DOHH2 (cell line): ENCODE measurements around the gene ZNF219.

ENCODE experiments used
- H3F3A ChIP-seq: fragments of 200-600 bp; sonication (generic), shearing (Covaris generic); 2 replicates; pipeline ENCODE4 v1.6.0; 2016; ENCODE audit warnings: antibody characterized with exemption, mild to moderate bottlenecking; ENCODE audit not compliant: control insufficient read depth, insufficient read depth
- H3K27ac ChIP-seq: fragments of 200-600 bp; sonication (generic); 2 replicates; pipeline ENCODE4 v1.5.1; 2014; ENCODE audit warnings: low read depth, mild to moderate bottlenecking, low read length, moderate library complexity
- H3K27me3 ChIP-seq: fragments of 200-600 bp; sonication (generic); 2 replicates; pipeline ENCODE4 v1.6.1; 2014; ENCODE audit warnings: mild to moderate bottlenecking, low read length, mixed read lengths; ENCODE audit not compliant: control insufficient read depth
- H3K36me3 ChIP-seq: fragments of 200-600 bp; sonication (generic); 2 replicates; pipeline ENCODE4 v1.6.1; 2014; ENCODE audit warnings: mild to moderate bottlenecking, low read length, moderate library complexity, mixed read lengths; ENCODE audit not compliant: control insufficient read depth
- H3K4me1 ChIP-seq: fragments of 200-600 bp; sonication (generic); 2 replicates; pipeline ENCODE4 v1.6.1; 2014; ENCODE audit warnings: mild to moderate bottlenecking, low read length, mixed read lengths; ENCODE audit not compliant: control insufficient read depth
- H3K4me2 ChIP-seq: fragments of 200-600 bp; sonication (generic); 2 replicates; pipeline ENCODE4 v1.6.0; 2014; ENCODE audit warnings: mild to moderate bottlenecking, low read length, moderate library complexity
- H3K4me3 ChIP-seq: fragments of 200-600 bp; sonication (generic); 2 replicates; pipeline ENCODE4 v1.5.1; 2014; ENCODE audit warnings: mild to moderate bottlenecking, low read length, mixed read lengths
- H3K79me2 ChIP-seq: fragments of 200-600 bp; sonication (generic); 2 replicates; pipeline ENCODE4 v1.6.1; 2014; ENCODE audit warnings: mild to moderate bottlenecking, low read length, mixed read lengths; ENCODE audit not compliant: control insufficient read depth
- H3K9me2 ChIP-seq: fragments of 200-600 bp; sonication (generic); replicated peaks from 2 replicates; pipeline ENCODE4 v1.6.1; 2014; ENCODE audit warnings: mild to moderate bottlenecking, low read length, mixed read lengths; ENCODE audit not compliant: control insufficient read depth
- H3K9me3 ChIP-seq: fragments of 200-600 bp; sonication (generic); 2 replicates; pipeline ENCODE4 v1.6.1; 2014; ENCODE audit warnings: antibody characterized with exemption, low read length, mixed read lengths; ENCODE audit not compliant: control insufficient read depth, insufficient read depth
- H4K20me1 ChIP-seq: fragments of 200-600 bp; sonication (generic); 2 replicates; pipeline ENCODE4 v1.6.0; 2014; ENCODE audit warnings: low read depth, mild to moderate bottlenecking, antibody characterized with exemption, low read length, moderate library complexity; ENCODE audit not compliant: control insufficient read depth, insufficient read depth
- CTCF ChIP-seq: fragments of 200-600 bp; sonication (generic); IDR thresholded peaks from one replicate; pipeline ENCODE4 v1.5.1; 2014; ENCODE audit warnings: antibody characterized with exemption, mild to moderate bottlenecking, low read depth, low read length; ENCODE audit not compliant: poor library complexity, severe bottlenecking
- EZH2phosphoT487 ChIP-seq: fragments of 200-600 bp; sonication (generic); IDR thresholded peaks from 2 replicates; pipeline ENCODE4 v1.6.1; 2017; ENCODE audit warnings: borderline replicate concordance, mild to moderate bottlenecking, antibody characterized with exemption, low read length, moderate library complexity, mixed read lengths

Gene ZNF219

DNA sequence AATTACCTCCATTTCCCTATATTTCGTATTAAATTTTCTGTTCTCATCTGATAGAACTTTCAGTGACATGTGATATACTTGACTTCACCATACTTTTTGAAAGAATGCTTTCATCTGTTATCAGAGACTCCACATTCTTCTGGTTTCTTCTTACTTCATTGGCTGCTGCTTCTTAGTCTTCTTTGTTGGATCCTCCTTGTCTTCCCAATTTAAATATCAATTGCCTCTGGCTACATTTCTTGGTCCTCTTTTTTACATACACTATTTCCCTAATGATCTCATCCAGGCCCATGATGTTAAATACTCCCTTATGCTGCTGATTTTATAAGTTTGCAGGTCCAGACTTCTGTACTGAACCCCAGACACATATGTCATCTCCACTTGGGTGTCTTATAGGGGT lies 35.4 kb upstream of the ZNF219 start:
- Histone ChIP-seq H3K27me3 (peaks cover 10% of the 10 kb centered on the region), H3K9me3 (no peaks in the 10 kb centered on the region), H3K27ac (no peak overlapping the region), H3K36me3 (no peaks in the 10 kb centered on the region), H4K20me1 (no peaks in the 10 kb centered on the region), H3K9me2 (no peaks in the 10 kb centered on the region), H3K79me2 (no peaks in the 10 kb centered on the region), H3K4me2 (no peak overlapping the region), H3K4me3 (no peak overlapping the region), H3F3A (no peaks in the 10 kb centered on the region), H3K4me1 (no peaks in the 10 kb centered on the region)
- TF ChIP-seq EZH2phosphoT487 = no peak
- TF ChIP-seq CTCF = no peak

- no peak overlapping the region for H3K4me3 ChIP-seq
- H3K27ac ChIP-seq = no peak overlapping the region
- no peaks in the 10 kb centered on the region for H3K4me1 ChIP-seq
- no peaks in the 10 kb centered on the region for H4K20me1 ChIP-seq
- H3K9me2 ChIP-seq = no peaks in the 10 kb centered on the region
- H3K79me2 ChIP-seq = no peaks in the 10 kb centered on the region
- peaks cover 34% of the 10 kb centered on the region for H3K27me3 ChIP-seq
- H3F3A ChIP-seq = no peaks in the 10 kb centered on the region
- TF ChIP-seq EZH2phosphoT487 (no peak), CTCF (no peak)
- H3K9me3 ChIP-seq = no peaks in the 10 kb centered on the region
- H3K4me2 ChIP-seq = no peak overlapping the region
- no peaks in the 10 kb centered on the region for H3K36me3 ChIP-seq
These were observed 25.0 kb upstream of the ZNF219 start for GRCh38 chr14:21123429-21123828.

GRCh38 chr14:21121122-21121521 lies 22.7 kb upstream of the ZNF219 start:
- Histone ChIP-seq H3K79me2 (no peaks in the 10 kb centered on the region), H3K9me2 (no peaks in the 10 kb centered on the region), H4K20me1 (no peaks in the 10 kb centered on the region), H3K4me3 (no peak overlapping the region), H3K4me2 (no peak overlapping the region), H3K27ac (no peak overlapping the region), H3K36me3 (no peaks in the 10 kb centered on the region), H3K27me3 (peaks cover 26% of the 10 kb centered on the region), H3K4me1 (no peaks in the 10 kb centered on the region), H3F3A (no peaks in the 10 kb centered on the region), H3K9me3 (no peaks in the 10 kb centered on the region)
- no peak for TF ChIP-seq CTCF
- TF ChIP-seq EZH2phosphoT487 = no peak

- Histone ChIP-seq H3K27ac (no peak overlapping the region), H3K4me2 (no peak overlapping the region), H3K9me2 (no peaks in the 10 kb centered on the region), H3K27me3 (peaks cover 22% of the 10 kb centered on the region), H3K4me3 (no peak overlapping the region), H3K36me3 (no peaks in the 10 kb centered on the region), H4K20me1 (no peaks in the 10 kb centered on the region), H3K9me3 (no peaks in the 10 kb centered on the region), H3F3A (no peaks in the 10 kb centered on the region), H3K4me1 (no peaks in the 10 kb centered on the region), H3K79me2 (no peaks in the 10 kb centered on the region)
- TF ChIP-seq CTCF = no peak
- TF ChIP-seq EZH2phosphoT487 = no peak
These were observed 22.2 kb upstream of the ZNF219 start for GRCh38 chr14:21120686-21121085.
